Adrenal gland (tissue), 12 donors: ENCODE data around the gene ARHGAP12. TPM values are rescaled to one million over a fixed set of nuclear protein-coding genes. Genes with fewer than 3 reads are reported as not detected.
A peak's percentile ranks its signal among the peaks of the same experiment; 100 is the strongest.

Experiments
- DNase-seq, 7 donors: peaks; one replicate each; pipeline ENCODE4 v3.0.0-alpha.2; 2019 to 2020
- H3K27ac ChIP-seq, 5 donors: fragments of 200-600 bp; sonication (generic) in 4 of 5; 1 replicate in 3 of 5; 2 replicates in 2 of 5; pipeline versions ENCODE4 v1.5.1 to v1.8.0; 2016 to 2020; ENCODE audit warnings: mild to moderate bottlenecking in 1 of 5
- H3K27me3 ChIP-seq: fragments of 200-600 bp; 2 replicates; pipeline ENCODE4 v1.8.0; 2021
- H3K36me3 ChIP-seq, 2 donors: fragments of 200-600 bp; replicated peaks in 1 of 2; 1 replicate in 1 of 2; 2 replicates in 1 of 2; pipeline versions ENCODE4 v1.5.1 to v1.8.0; 2018 to 2022
- H3K4me1 ChIP-seq, 2 donors: fragments of 200-600 bp; replicated peaks in 1 of 2; 1 replicate in 1 of 2; 2 replicates in 1 of 2; pipeline versions ENCODE4 v1.5.1 to v1.8.0; 2018 to 2021
- H3K4me3 ChIP-seq, 4 donors: fragments of 200-600 bp; sonication (generic) in 3 of 4; one replicate each; pipeline ENCODE4 v1.5.1; 2016 to 2018
- H3K9me3 ChIP-seq, 3 donors: fragments of 200-600 bp; sonication (generic) in 1 of 3; replicated peaks in 1 of 3; 1 replicate in 2 of 3; 2 replicates in 1 of 3; pipeline versions ENCODE4 v1.5.1 to v1.8.0; 2016 to 2021
- CTCF ChIP-seq, 6 experiments: fragments of 450-650 bp in 4 of 6; fragments of 200-600 bp in 2 of 6; sonication (generic) in 1 of 6; IDR thresholded peaks; 1 replicate in 5 of 6; 2 replicates in 1 of 6; pipeline versions ENCODE4 v1.5.1 to v1.8.0; 2016 to 2021; ENCODE audit warnings: antibody characterized with exemption in 6 of 6, mild to moderate bottlenecking in 2 of 6, moderate library complexity in 1 of 6
- POLR2A ChIP-seq, 2 donors: fragments of 450-650 bp; IDR thresholded peaks; one replicate each; pipeline ENCODE4 v1.6.1; 2017; ENCODE audit warnings: antibody characterized with exemption in 2 of 2, mild to moderate bottlenecking in 2 of 2, moderate library complexity in 1 of 2
- WGBS, 4 donors: extraction: QIAGEN DNeasy Blood & Tissue Kit in 2 of 4; methylation state at CpG; one replicate each; pipeline versions ENCODE4 v1.1.5 to v1.1.7; 2013 to 2017; 5-methylcytosine and 5-hydroxymethylcytosine counted together
- intact Hi-C, 2 donors: fragments of 100-400 bp; cut with DNase I; formaldehyde crosslinking; loops; one replicate each; pipeline versions ENCODE4 v1.14.1 to v1.15.0; 2022 to 2023
- polyA plus RNA-seq, 3 donors: library from polyadenylated mRNA; stranded (reverse); fragments of 200-250 nt in 2 of 3; fragments of 350-450 nt in 1 of 3; fragmentation: Illumina TruSeq in 1 of 3; extraction: RNeasy Lipid Tissue Mini Kit (QIAGEN cat#74804) in 1 of 3; gene quantifications; one replicate each; pipeline ENCODE4 v1.2.3, GENCODE V29; 2013 to 2014
- total RNA-seq, 9 donors: library from RNA; depleted of rRNA in 4 of 9; stranded (reverse); fragments of >200 nt in 4 of 9; fragments of 120-200 nt in 1 of 9; fragmentation: NEBNext Ultra II Directional in 1 of 9; extraction: Animal tissue kit (Norgen Biotek cat#: 25700) in 1 of 9; gene quantifications; one replicate each; pipeline versions ENCODE4 v1.1.0 to v1.2.4, GENCODE V29; 2013 to 2023
- donor health status: healthy with polysubstance abuse.
- donor health status: Bipolar disorder and iron deficiency.
- donor health status: DM: yes; HTN: yes; CAD: no.
- donor health status: DM: no; HTN: no; CAD: no.
- donor health status: DM: no; HTN: no; CAD: no.
- donor health status: DM: yes; HTN: yes; CAD: no.

Gene ARHGAP12
- total and polyA plus RNA-seq, 12 donors, result 26.7 to 88.6 (median 38.1) TPM

- no peak overlapping the region for H3K4me3 ChIP-seq
- no peaks in the 10 kb centered on the region for H3K36me3 ChIP-seq
- intact Hi-C loops, result no loop called here
- no peaks in the 10 kb centered on the region for H3K4me1 ChIP-seq
- DNase-seq, result peak in 1 of 7 donors; percentile 17
- H3K9me3 ChIP-seq, result no peaks in the 10 kb centered on the region
- H3K27ac ChIP-seq, result no peak overlapping the region
- 84 to 97% (median 96%) methylated on average over 2 to 3 of the region's 3 CpGs for WGBS, 4 donors
- H3K27me3 ChIP-seq, result no peaks in the 10 kb centered on the region
- no peak for TF ChIP-seq CTCF (IDR thresholded peaks at IDR 0.05)
Measured at GRCh38 chr10:31819391-31819820, 109.2 kb downstream of the ARHGAP12 start.

- intact Hi-C loops, result no loop called here
- Histone ChIP-seq H3K36me3 (no peaks in the 10 kb centered on the region), H3K27me3 (no peaks in the 10 kb centered on the region), H3K27ac (no peak overlapping the region), H3K4me3 (no peak overlapping the region), H3K4me1 (no peaks in the 10 kb centered on the region), H3K9me3 (no peaks in the 10 kb centered on the region)
- 94 to 97% (median 95%) methylated on average over 2 of the region's 2 CpGs for WGBS, 4 donors
- no peak for DNase-seq
- TF ChIP-seq CTCF (IDR thresholded peaks at IDR 0.05) (no peak), POLR2A (IDR thresholded peaks at IDR 0.05) (no peak)
Measured at GRCh38 chr10:31816318-31816717, 112.3 kb downstream of the ARHGAP12 start.

- Histone ChIP-seq H3K9me3 (no peaks in the 10 kb centered on the region), H3K4me3 (peak overlapping the region in 2 of 4 donors; percentile 13 to 59), H3K27ac (peak overlapping the region; percentile 18 to 90 (median 59)), H3K4me1 (no peaks in the 10 kb centered on the region), H3K27me3 (no peaks in the 10 kb centered on the region), H3K36me3 (no peaks in the 10 kb centered on the region)
- DNase-seq, result peak; percentile 31 to 67 (median 48)
- intact Hi-C loops, result loop anchor here in 1 of 2 donors (10.0 kb wide), 1 partner anchor 1064 kb away; no protein-coding TSS in a partner anchor
- TF ChIP-seq CTCF (IDR thresholded peaks at IDR 0.05), result peak; percentile 39 to 83 (median 72)
- no peak for TF ChIP-seq POLR2A (IDR thresholded peaks at IDR 0.05)
- WGBS, 4 donors, result 30 to 40% (median 38%) methylated on average over 5 to 6 of the region's 6 CpGs
Measured at GRCh38 chr10:31808258-31809218, 120.1 kb downstream of the ARHGAP12 start.

GRCh38 chr10:31804352-31804810, 124.2 kb downstream of the ARHGAP12 start:
- H3K4me1 ChIP-seq, result no peaks in the 10 kb centered on the region
- H3K36me3 ChIP-seq, result no peaks in the 10 kb centered on the region
- H3K4me3 ChIP-seq, result no peak overlapping the region
- no peak overlapping the region for H3K27ac ChIP-seq
- intact Hi-C loops, result loop anchor here in 1 of 2 donors (10.0 kb wide), 1 partner anchor 1060 kb away; no protein-coding TSS in a partner anchor
- WGBS, 4 donors, result 79 to 95% (median 88%) methylated on average over 7 of the region's 7 CpGs
- TF ChIP-seq POLR2A (IDR thresholded peaks at IDR 0.05), result no peak
- no peak for TF ChIP-seq CTCF (IDR thresholded peaks at IDR 0.05)
- H3K27me3 ChIP-seq, result no peaks in the 10 kb centered on the region
- DNase-seq, result no peak
- H3K9me3 ChIP-seq, result no peaks in the 10 kb centered on the region
